Spleen (tissue), 3 donors: ENCODE results near the gene SLAIN2.

Experiments
- POLR2A ChIP-seq, 3 donors: fragments of 450-650 bp; IDR thresholded peaks; one replicate each; pipeline ENCODE4 v1.5.1; 2017; ENCODE audit warnings: antibody characterized with exemption in 3 of 3, mild to moderate bottlenecking in 1 of 3
- POLR2AphosphoS5 ChIP-seq, 3 donors: sonication (generic); formaldehyde crosslinking; IDR thresholded peaks; one replicate each; pipeline ENCODE4 v1.5.1; 2017; ENCODE audit warnings: antibody characterized with exemption in 3 of 3

DNA sequence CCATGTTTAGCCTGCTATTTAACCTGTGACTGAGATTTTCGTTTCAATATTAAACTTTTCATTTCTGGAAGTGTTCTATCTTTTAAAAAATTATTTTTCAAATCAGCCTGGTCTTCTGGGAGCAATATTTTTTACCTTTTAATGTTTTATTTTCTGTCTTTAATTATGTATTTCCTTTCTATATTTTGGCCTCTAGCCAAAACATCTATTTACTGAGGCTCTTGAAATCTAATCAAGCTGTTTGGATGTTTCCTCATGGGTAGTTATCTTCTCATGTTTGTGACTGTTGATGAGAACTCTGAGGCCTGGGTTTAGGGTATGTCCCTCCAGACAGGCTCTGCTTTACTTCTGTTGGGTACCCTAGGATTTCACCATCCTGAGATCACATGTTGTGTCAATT lies 131.5 kb downstream of the SLAIN2 start:
- no peak for TF ChIP-seq POLR2A (IDR thresholded peaks at IDR 0.05)
- no peak for TF ChIP-seq POLR2AphosphoS5 (IDR thresholded peaks at IDR 0.05)
